ENCODE results near the gene SP7. TPM values are rescaled to one million over a fixed set of nuclear protein-coding genes. Genes with fewer than 3 reads are reported as not detected.
"Not testable (repeated sequence)": the region's sequence is repeated elsewhere in the genome, so short reads cannot be mapped to it uniquely, and the experiment has no call there.

SP7 gene
- total and polyA plus RNA-seq, 4 donors = not detected

GRCh38 chr12:53365245-53365904 is 29.2 kb upstream of the SP7 start:
- H3K9ac ChIP-seq (ENCODE audit: insufficient read depth in 1 of 2, low read length in 2 of 2) = no peak overlapping the region
- 51% methylated on average over 4 of the region's 4 CpGs for WGBS, 2 donors

GRCh38 chr12:53361638-53362037 is 25.5 kb upstream of the SP7 start:
- not testable (repeated sequence) for DNase-seq; H3K4me3 ChIP-seq; ATAC-seq (ENCODE audit: insufficient read depth, low FRiP score); H3K9ac ChIP-seq (ENCODE audit: insufficient read depth in 1 of 2, low read length in 2 of 2); H3K9me3 ChIP-seq (ENCODE audit: control insufficient read depth in 4 of 4, insufficient read depth in 3 of 4, low read length in 3 of 4); H3K27ac ChIP-seq (ENCODE audit: low read depth in 1 of 2, low read length in 1 of 2); H3K4me1 ChIP-seq (ENCODE audit: control insufficient read depth in 5 of 5, insufficient read depth in 5 of 5, low read length in 5 of 5); H3K36me3 ChIP-seq (ENCODE audit: control insufficient read depth in 4 of 4, insufficient read depth in 4 of 4, low read length in 4 of 4); H3K27me3 ChIP-seq (ENCODE audit: control insufficient read depth in 3 of 3, insufficient read depth in 3 of 3, low read length in 2 of 3)
- 96 to 98% methylated on average over 10 of the region's 10 CpGs for WGBS, 2 donors

More at GRCh38 chr12:53365245-53365904, 29.2 kb upstream of the SP7 start:
- DNase-seq (no peak), ATAC-seq (ENCODE audit: insufficient read depth, low FRiP score) (peak; percentile 54)
- H3K27ac ChIP-seq (ENCODE audit: low read depth in 1 of 2, low read length in 1 of 2) = peak overlapping the region in 1 of 2 donors; percentile 27
- TF ChIP-seq CTCF (IDR thresholded peaks at IDR 0.05; ENCODE audit: control extremely low read depth, extremely low read depth) = no peak
- no peaks in the 10 kb centered on the region for H3K27me3 ChIP-seq (ENCODE audit: control insufficient read depth in 3 of 3, insufficient read depth in 3 of 3, low read length in 2 of 3)
- no peaks in the 10 kb centered on the region for H3K9me3 ChIP-seq (ENCODE audit: control insufficient read depth in 4 of 4, insufficient read depth in 3 of 4, low read length in 3 of 4)
- peaks cover 0 to under 1% (median 0%) of the 10 kb centered on the region in 5 donors for H3K4me1 ChIP-seq (ENCODE audit: control insufficient read depth in 5 of 5, insufficient read depth in 5 of 5, low read length in 5 of 5)
- no peaks in the 10 kb centered on the region for H3K36me3 ChIP-seq (ENCODE audit: control insufficient read depth in 4 of 4, insufficient read depth in 4 of 4, low read length in 4 of 4)
- no peak overlapping the region for H3K4me3 ChIP-seq

GRCh38 chr12:53358836-53359419 is 22.8 kb upstream of the SP7 start:
- H3K4me1 ChIP-seq (ENCODE audit: control insufficient read depth in 5 of 5, insufficient read depth in 5 of 5, low read length in 5 of 5) = no peaks in the 10 kb centered on the region
- 93 to 98% methylated on average over 5 of the region's 5 CpGs for WGBS, 2 donors
- no peaks in the 10 kb centered on the region for H3K9me3 ChIP-seq (ENCODE audit: control insufficient read depth in 4 of 4, insufficient read depth in 3 of 4, low read length in 3 of 4)
- H3K4me3 ChIP-seq = no peak overlapping the region
- no peaks in the 10 kb centered on the region for H3K27me3 ChIP-seq (ENCODE audit: control insufficient read depth in 3 of 3, insufficient read depth in 3 of 3, low read length in 2 of 3)
- H3K9ac ChIP-seq (ENCODE audit: insufficient read depth in 1 of 2, low read length in 2 of 2) = no peak overlapping the region
- DNase-seq = no peak
- H3K36me3 ChIP-seq (ENCODE audit: control insufficient read depth in 4 of 4, insufficient read depth in 4 of 4, low read length in 4 of 4) = no peaks in the 10 kb centered on the region
- no peak overlapping the region for H3K27ac ChIP-seq (ENCODE audit: low read depth in 1 of 2, low read length in 1 of 2)
- no peak for TF ChIP-seq CTCF (IDR thresholded peaks at IDR 0.05; ENCODE audit: control extremely low read depth, extremely low read depth)
- no peak for ATAC-seq (ENCODE audit: insufficient read depth, low FRiP score)

GRCh38 chr12:53355121-53355520 is 19.0 kb upstream of the SP7 start:
- H3K27ac ChIP-seq (ENCODE audit: low read depth in 1 of 2, low read length in 1 of 2) = no peak overlapping the region
- WGBS, 2 donors = 55 to 56% methylated on average over 3 of the region's 3 CpGs
- no peak overlapping the region for H3K4me3 ChIP-seq
- H3K27me3 ChIP-seq (ENCODE audit: control insufficient read depth in 3 of 3, insufficient read depth in 3 of 3, low read length in 2 of 3) = no peaks in the 10 kb centered on the region
- H3K4me1 ChIP-seq (ENCODE audit: control insufficient read depth in 5 of 5, insufficient read depth in 5 of 5, low read length in 5 of 5) = peaks cover 0 to 7% (median 0%) of the 10 kb centered on the region in 5 donors
- DNase-seq (no peak), ATAC-seq (ENCODE audit: insufficient read depth, low FRiP score) (no peak)
- no peak overlapping the region for H3K9ac ChIP-seq (ENCODE audit: insufficient read depth in 1 of 2, low read length in 2 of 2)
- no peak for TF ChIP-seq CTCF (IDR thresholded peaks at IDR 0.05; ENCODE audit: control extremely low read depth, extremely low read depth)
- H3K9me3 ChIP-seq (ENCODE audit: control insufficient read depth in 4 of 4, insufficient read depth in 3 of 4, low read length in 3 of 4) = no peaks in the 10 kb centered on the region
- no peaks in the 10 kb centered on the region for H3K36me3 ChIP-seq (ENCODE audit: control insufficient read depth in 4 of 4, insufficient read depth in 4 of 4, low read length in 4 of 4)
